Measurements from ENCODE around the gene ADGRG1.

GRCh38 chr16:57632568-57632967, 4.1 kb downstream of the ADGRG1 start:
- TF ChIP-seq CTCF (IDR thresholded peaks at IDR 0.05): no peak
- no peak for TF ChIP-seq POLR2A (IDR thresholded peaks at IDR 0.05)

Measured in uterus (tissue), 2 donors.